ENCODE results near the gene GPSM1.

DNA sequence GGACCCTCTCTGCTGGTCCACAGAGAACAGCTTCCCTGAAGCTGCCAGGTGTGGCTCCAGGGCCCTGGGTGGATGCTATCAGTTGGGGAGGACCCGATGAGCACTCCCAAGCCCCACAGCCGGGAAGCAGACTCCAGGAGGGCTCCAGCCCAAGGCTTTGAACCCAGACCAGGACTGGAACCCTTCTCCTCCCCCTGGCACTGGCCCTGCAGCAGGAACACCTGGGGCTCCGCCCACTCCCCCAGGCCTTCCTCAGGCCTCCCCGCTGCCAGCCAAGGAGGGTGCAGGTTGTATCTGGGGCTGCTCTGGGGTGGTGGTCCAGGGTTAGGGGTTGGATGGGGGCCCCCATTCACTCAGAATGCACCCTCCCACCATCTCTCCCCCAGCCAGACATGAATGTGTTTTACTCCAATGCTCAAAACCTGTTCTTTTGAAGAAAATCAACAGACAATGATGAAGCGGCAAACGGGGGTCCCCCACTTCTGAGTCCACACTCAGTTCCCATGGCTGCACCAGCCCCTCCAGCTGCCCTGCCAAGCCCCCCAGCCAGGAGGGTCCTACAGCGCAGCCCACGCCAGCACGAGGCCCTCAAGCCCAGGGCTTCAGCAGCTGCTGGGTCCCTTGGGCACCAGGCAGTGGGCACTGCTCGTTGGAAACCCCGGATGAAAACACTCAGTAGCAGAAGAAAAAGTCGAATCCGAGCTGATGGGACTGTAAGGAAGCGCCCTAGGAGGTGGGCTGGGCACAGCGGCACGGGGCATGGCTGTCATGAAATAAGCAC lies 46.6 kb upstream of the GPSM1 start:
- TF ChIP-seq, protein P1, sequence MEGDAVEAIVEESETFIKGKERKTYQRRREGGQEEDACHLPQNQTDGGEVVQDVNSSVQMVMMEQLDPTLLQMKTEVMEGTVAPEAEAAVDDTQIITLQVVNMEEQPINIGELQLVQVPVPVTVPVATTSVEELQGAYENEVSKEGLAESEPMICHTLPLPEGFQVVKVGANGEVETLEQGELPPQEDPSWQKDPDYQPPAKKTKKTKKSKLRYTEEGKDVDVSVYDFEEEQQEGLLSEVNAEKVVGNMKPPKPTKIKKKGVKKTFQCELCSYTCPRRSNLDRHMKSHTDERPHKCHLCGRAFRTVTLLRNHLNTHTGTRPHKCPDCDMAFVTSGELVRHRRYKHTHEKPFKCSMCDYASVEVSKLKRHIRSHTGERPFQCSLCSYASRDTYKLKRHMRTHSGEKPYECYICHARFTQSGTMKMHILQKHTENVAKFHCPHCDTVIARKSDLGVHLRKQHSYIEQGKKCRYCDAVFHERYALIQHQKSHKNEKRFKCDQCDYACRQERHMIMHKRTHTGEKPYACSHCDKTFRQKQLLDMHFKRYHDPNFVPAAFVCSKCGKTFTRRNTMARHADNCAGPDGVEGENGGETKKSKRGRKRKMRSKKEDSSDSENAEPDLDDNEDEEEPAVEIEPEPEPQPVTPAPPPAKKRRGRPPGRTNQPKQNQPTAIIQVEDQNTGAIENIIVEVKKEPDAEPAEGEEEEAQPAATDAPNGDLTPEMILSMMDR (IDR thresholded peaks at IDR 0.05): no peak
- TF ChIP-seq POLR2AphosphoS5 (IDR thresholded peaks at IDR 0.05) (no peak), POLR2A (IDR thresholded peaks at IDR 0.05) (no peak)
